Measurements from ENCODE around the gene MRPL18. TPM values are rescaled to one million over a fixed set of nuclear protein-coding genes. Genes with fewer than 3 reads are reported as not detected.

Gene MRPL18
- total and polyA plus RNA-seq, 2 of the 4 experiments (the other 2 are of a cell fraction), result 53.4 to 56.8 TPM

GRCh38 chr6:159807150-159807858, 17.0 kb downstream of the MRPL18 start:
- no peak overlapping the region for H2BK15ac ChIP-seq (ENCODE audit: low read depth, low read length)
- no peaks in the 10 kb centered on the region for H4K20me1 ChIP-seq (ENCODE audit: insufficient read depth, low read length)
- intact Hi-C loops (cut with micrococcal nuclease), result no loop called here
- dilution Hi-C loops (cut with HindIII; ENCODE audit: low sequenced_read_pairs, unreplicated experiment), result no loop called here
- no peak overlapping the region for H3K27ac ChIP-seq (ENCODE audit: insufficient read depth, low read length)
- no peak overlapping the region for H2BK20ac ChIP-seq (ENCODE audit: low read depth, low read length)
- no peak overlapping the region for H3K23ac ChIP-seq (ENCODE audit: low read depth, low read length)
- DNase-seq (no peak), ATAC-seq (ENCODE audit: low read depth) (no peak)
- H3K36me3 ChIP-seq (ENCODE audit: control insufficient read depth, insufficient read depth, low read length), result no peaks in the 10 kb centered on the region
- BruUV-seq (replicated peaks), result no TSS peak
- H2BK120ac ChIP-seq (ENCODE audit: low read depth, low read length), result no peak overlapping the region
- TF ChIP-seq CEBPB (IDR thresholded peaks at IDR 0.05; ENCODE audit: low read depth, low read length), result peak; percentile 38
- no peak for TF ChIP-seq POLR2A (IDR thresholded peaks at IDR 0.05; ENCODE audit: low read depth, low read length)
- no peak overlapping the region for H3K9ac ChIP-seq (ENCODE audit: low read depth, low read length)
- H2AFZ ChIP-seq (replicated peaks; ENCODE audit: low read length, poor library complexity), result no peak overlapping the region
- H4K8ac ChIP-seq (ENCODE audit: low read depth in 2 of 2, low read length in 2 of 2), result no peak overlapping the region
- H3K4ac ChIP-seq (ENCODE audit: low read depth, low read length), result no peak overlapping the region
- no peak overlapping the region for H3K4me2 ChIP-seq (ENCODE audit: low read depth, low read length)
- no peak overlapping the region for H3K14ac ChIP-seq (replicated peaks; ENCODE audit: low read depth, low read length)
- H3K9me3 ChIP-seq (ENCODE audit: control insufficient read depth, insufficient read depth, low read length), result no peaks in the 10 kb centered on the region
- H2AK9ac ChIP-seq (replicated peaks; ENCODE audit: low read depth, low read length, poor library complexity), result no peak overlapping the region
- H4K91ac ChIP-seq (ENCODE audit: insufficient read depth, low read depth, low read length), result no peak overlapping the region
- H3K18ac ChIP-seq (ENCODE audit: low read depth, low read length), result no peak overlapping the region
- ChIA-PET CTCF (no interaction called here), POLR2A (ENCODE audit: unreplicated experiment) (interaction anchor here (0.7 kb wide), 1 partner anchor 11 kb away, joined by 3 read pairs; no protein-coding TSS in a partner anchor)
- H4K5ac ChIP-seq (ENCODE audit: low read depth, low read length), result no peak overlapping the region
- no CpG with 5 or more reads among the region's 5 CpGs for WGBS, 2 experiments (ENCODE audit: extremely low coverage in 2 of 2, insufficient read length in 1 of 2)
- no peak overlapping the region for H3K4me3 ChIP-seq (ENCODE audit: insufficient read depth, low read depth, low read length)
- H3K9me1 ChIP-seq (ENCODE audit: insufficient read depth, low read length), result no peaks in the 10 kb centered on the region
- no peak overlapping the region for H2AK5ac ChIP-seq (ENCODE audit: low read depth, low read length)
- no peak overlapping the region for H2BK5ac ChIP-seq (ENCODE audit: low read depth, low read length, poor library complexity, severe bottlenecking)
- H3K56ac ChIP-seq (ENCODE audit: extremely low read depth, insufficient read depth, low read length), result no peak overlapping the region
- no peaks in the 10 kb centered on the region for H3K27me3 ChIP-seq (ENCODE audit: control insufficient read depth, insufficient read depth, low read length)
- no peaks in the 10 kb centered on the region for H3K79me1 ChIP-seq (ENCODE audit: low read depth in 1 of 2, low read length in 2 of 2)
- in situ Hi-C loops (cut with MboI; ENCODE audit: low sequenced_read_pairs), result loop anchor here (25.0 kb wide), 1 partner anchor 620 kb away; no protein-coding TSS in a partner anchor
- H3K4me1 ChIP-seq (ENCODE audit: control insufficient read depth, insufficient read depth, low read length), result no peaks in the 10 kb centered on the region
